Kidney epithelial cell (primary cell): ENCODE data around the gene TBRG4. TPM values are rescaled to one million over a fixed set of nuclear protein-coding genes. Genes with fewer than 3 reads are reported as not detected.
A peak's percentile ranks its signal among the peaks of the same experiment; 100 is the strongest.

Experiments used
- DNase-seq: peaks from one replicate; pipeline ENCODE4 v3.0.0-alpha.2; 2010; ENCODE audit warnings: low read depth
- H3K27me3 ChIP-seq: 2 replicates; pipeline ENCODE4 v1.6.0; 2011; ENCODE audit warnings: low read length; ENCODE audit not compliant: control insufficient read depth, insufficient read depth
- H3K36me3 ChIP-seq: 2 replicates; pipeline ENCODE4 v1.5.1; 2011; ENCODE audit warnings: low read length; ENCODE audit not compliant: control insufficient read depth, insufficient read depth
- H3K4me3 ChIP-seq: 2 replicates; pipeline ENCODE4 v1.5.1; 2011; ENCODE audit warnings: low read depth, mild to moderate bottlenecking, control low read depth, low read length
- CTCF ChIP-seq: IDR thresholded peaks from 2 replicates; pipeline ENCODE4 v1.5.1; 2011; ENCODE audit warnings: mild to moderate bottlenecking, moderate library complexity, low read length, control low read depth, inconsistent platforms; ENCODE audit not compliant: insufficient read depth, poor library complexity, severe bottlenecking
- total RNA-seq: library from RNA; depleted of rRNA; stranded (reverse); fragments of >200 nt; gene quantifications from 2 replicates; pipeline ENCODE4 v1.2.3, GENCODE V29; 2015

Gene TBRG4
- 71.7 and 84.3 TPM in 2 replicates for total RNA-seq

GRCh38 chr7:45111298-45112223 is at the start of gene TBRG4:
TBRG4 (minus strand) TSS chr7:45111697; CDS start chr7:45109237, 2,460 bp downstream.
- Histone ChIP-seq H3K27me3 (peaks cover 5% of the 10 kb centered on the region), H3K36me3 (peaks cover 5% of the 10 kb centered on the region), H3K4me3 (peak within 1 kb of the TSS; percentile 97)
- DNase-seq = peak; percentile 59
- peak; percentile 33 for TF ChIP-seq CTCF

DNA sequence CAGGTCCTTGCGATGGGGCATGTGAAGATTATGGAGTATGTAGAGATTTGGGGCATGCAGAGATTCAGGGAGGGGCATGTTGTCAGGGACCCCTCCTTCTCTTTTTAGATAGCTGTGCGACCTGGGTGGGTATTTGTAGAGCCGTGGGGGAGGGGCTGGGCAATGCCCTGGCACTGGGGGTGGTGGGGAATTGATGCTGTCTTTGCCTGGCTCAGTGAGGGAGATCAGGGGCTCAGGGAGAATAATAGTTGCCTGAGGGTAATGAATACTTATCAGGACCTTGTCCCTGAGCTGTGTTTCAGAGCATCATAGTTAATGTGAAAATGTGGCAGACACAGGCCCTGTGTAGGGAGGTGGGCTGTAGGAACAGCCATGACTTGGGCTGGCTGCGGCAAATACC is 49.6 kb upstream of the TBRG4 start:
- H3K27me3 ChIP-seq = peaks cover 28% of the 10 kb centered on the region
- no peak for TF ChIP-seq CTCF
- H3K36me3 ChIP-seq = no peaks in the 10 kb centered on the region
- no peak overlapping the region for H3K4me3 ChIP-seq
- no peak for DNase-seq

GRCh38 chr7:45160417-45160881 is 49.0 kb upstream of the TBRG4 start:
- TF ChIP-seq CTCF = no peak
- peaks cover 31% of the 10 kb centered on the region for H3K27me3 ChIP-seq
- no peaks in the 10 kb centered on the region for H3K36me3 ChIP-seq
- no peak overlapping the region for H3K4me3 ChIP-seq
- no peak for DNase-seq

GRCh38 chr7:45159296-45159695 is 47.8 kb upstream of the TBRG4 start:
- Histone ChIP-seq H3K27me3 (peaks cover 31% of the 10 kb centered on the region), H3K4me3 (no peak overlapping the region), H3K36me3 (no peaks in the 10 kb centered on the region)
- no peak for DNase-seq
- no peak for TF ChIP-seq CTCF

- no peak overlapping the region for H3K4me3 ChIP-seq
- no peak for DNase-seq
- no peak for TF ChIP-seq CTCF
- H3K36me3 ChIP-seq = no peaks in the 10 kb centered on the region
- peaks cover 31% of the 10 kb centered on the region for H3K27me3 ChIP-seq
These were observed 47.0 kb upstream of the TBRG4 start for GRCh38 chr7:45158471-45158870.
